Hypothalamus (tissue), 51 donors: ENCODE measurements around the gene IRS1.
A peak's percentile ranks its signal among the peaks of the same experiment; 100 is the strongest.

Source experiments
- DNase-seq, 51 donors: peaks; one replicate each; lab custom pipeline; 2025; lab: John Stamatoyannopoulos, UW

Gene IRS1

GRCh38 chr2:226829721-226830631 lies 30.4 kb upstream of the IRS1 start:
- DNase-seq = no peak

GRCh38 chr2:226828191-226828590 lies 28.6 kb upstream of the IRS1 start:
- DNase-seq = no peak

GRCh38 chr2:226825056-226825455 lies 25.4 kb upstream of the IRS1 start:
- DNase-seq = no peak

- DNase-seq = no peak
These were observed 19.3 kb upstream of the IRS1 start for GRCh38 chr2:226818930-226819329.

GRCh38 chr2:226813148-226813701 lies 13.6 kb upstream of the IRS1 start:
- DNase-seq = peak in 9 of 51 donors; percentile 2 to 52 (median 26)

GRCh38 chr2:226803410-226803809 lies 3.8 kb upstream of the IRS1 start:
- DNase-seq = no peak

- peak in 2 of 51 donors; percentile 7 to 60 for DNase-seq
These were observed 3.0 kb upstream of the IRS1 start for GRCh38 chr2:226802573-226802972.

- peak; percentile 63 to 96 (median 89) for DNase-seq
These were observed 1.5 kb upstream of the IRS1 start for GRCh38 chr2:226800941-226801784.

GRCh38 chr2:226799976-226800940 lies 638 bp upstream of the IRS1 start:
- peak in 12 of 51 donors; percentile 16 to 85 (median 62) for DNase-seq

- DNase-seq = peak in 25 of 51 donors; percentile 21 to 69 (median 41)
These were observed 1.0 kb downstream of the IRS1 start for GRCh38 chr2:226798422-226799210.

- DNase-seq = peak in 5 of 51 donors; percentile 16 to 49 (median 24)
These were observed 1.6 kb downstream of the IRS1 start for GRCh38 chr2:226797989-226798421.

- DNase-seq = no peak
These were observed 2.2 kb downstream of the IRS1 start for GRCh38 chr2:226797289-226797988.

- DNase-seq = peak in 12 of 51 donors; percentile 5 to 25 (median 14)
These were observed 2.8 kb downstream of the IRS1 start for GRCh38 chr2:226796840-226797288.

- DNase-seq = peak in 2 of 51 donors; percentile 10 to 11
These were observed 3.4 kb downstream of the IRS1 start for GRCh38 chr2:226796012-226796839.

GRCh38 chr2:226795281-226796011 lies 4.2 kb downstream of the IRS1 start:
- peak in 7 of 51 donors; percentile 11 to 26 (median 24) for DNase-seq

GRCh38 chr2:226794751-226795171 lies 4.9 kb downstream of the IRS1 start:
- peak in 9 of 51 donors; percentile 7 to 33 (median 18) for DNase-seq
